NB4 (cell line): Measurements from ENCODE around the gene SDK2.

Experiments used
- CTCF ChIP-seq: IDR thresholded peaks from one replicate; pipeline ENCODE4 v1.5.1; 2012; ENCODE audit warnings: low read depth, low read length
- MYC ChIP-seq: IDR thresholded peaks from 2 replicates; pipeline ENCODE4 v1.6.1; 2011; ENCODE audit warnings: low read depth, low read length

GRCh38 chr17:73356561-73357170 is 287.6 kb downstream of the SDK2 start:
- TF ChIP-seq CTCF (no peak), MYC (no peak)
